GM12878 (cell line): ENCODE measurements around the gene ZDHHC7. TPM values are rescaled to one million over a fixed set of nuclear protein-coding genes. Genes with fewer than 3 reads are reported as not detected.

ENCODE experiments used
- ATAC-seq: fragments of 200-7000 bp; cut with Tn5 transposase; 3 replicates; pipeline ENCODE4 v1.9.1; 2020; ENCODE audit warnings: mild to moderate bottlenecking, moderate library complexity
- Bru-seq: library from RNA; stranded (reverse); fragments of 400-500 nt; gene quantifications from one replicate; lab custom pipeline; 2021; lab: Mats Ljungman, UMichigan
- BruChase-seq, 2 experiments: library from RNA; stranded (reverse); fragments of 400-500 nt; gene quantifications; one replicate each; lab custom pipeline; 2021; lab: Mats Ljungman, UMichigan
- BruUV-seq: library from RNA; stranded (reverse); fragments of 400-500 nt; replicated peaks from 2 replicates; lab custom pipeline; 2021; lab: Mats Ljungman, UMichigan
- CTCF ChIA-PET: fragments of 300-600 bp; sonication (Branson Sonifier 250); formaldehyde crosslinking; extraction: SDS; loops from one replicate; lab custom pipeline; 2021; ENCODE audit warnings: inconsistent platforms; lab: Yijun Ruan, JAX
- POLR2A ChIA-PET: fragments of 350-600 bp; formaldehyde crosslinking; extraction: SDS; loops from one replicate; lab custom pipeline; 2021; ENCODE audit warnings: inconsistent platforms; lab: Charles Lee
- RAD21 ChIA-PET: fragments of 300-600 bp; sonication (Branson Sonifier 250); formaldehyde crosslinking; loops from one replicate; lab custom pipeline; 2023; ENCODE audit warnings: antibody characterized with exemption; ENCODE audit not compliant: unreplicated experiment; lab: Charles Lee
- SMC1A ChIA-PET: fragments of 300-600 bp; sonication (Branson Sonifier 250); formaldehyde crosslinking; loops from one replicate; lab custom pipeline; 2023; ENCODE audit not compliant: unreplicated experiment, uncharacterized antibody; lab: Charles Lee
- DNase-seq: peaks from one replicate; pipeline ENCODE4 v3.0.0-alpha.2; 2011; ENCODE audit warnings: low read depth, low spot score
- FAIRE-seq: peaks from 3 replicates; lab custom pipeline; 2011; peaks lifted over from hg19 to GRCh38; lab: Jason Lieb, UNC
- H2AFZ ChIP-seq: 2 replicates; pipeline ENCODE4 v1.6.0; 2011; ENCODE audit warnings: low read depth, low read length, control low read depth; ENCODE audit not compliant: control insufficient read depth
- H3K27ac ChIP-seq: 2 replicates; pipeline ENCODE4 v1.5.1; 2011; ENCODE audit warnings: control low read depth; ENCODE audit not compliant: control insufficient read depth, insufficient read depth
- H3K27me3 ChIP-seq, 2 experiments: replicated peaks in 1 of 2; 2 replicates each; pipeline versions ENCODE4 v1.6.0 to v1.6.1; 2011; ENCODE audit warnings: low read length in 1 of 2; ENCODE audit not compliant: control insufficient read depth in 2 of 2, insufficient read depth in 2 of 2
- H3K36me3 ChIP-seq, 2 experiments: 2 replicates each; pipeline ENCODE4 v1.5.1; 2011; ENCODE audit warnings: low read length in 1 of 2; ENCODE audit not compliant: control insufficient read depth in 2 of 2, insufficient read depth in 2 of 2
- H3K4me1 ChIP-seq: 2 replicates; pipeline ENCODE4 v1.6.1; 2011; ENCODE audit warnings: mild to moderate bottlenecking, low read length, moderate library complexity, mixed read lengths; ENCODE audit not compliant: control insufficient read depth, insufficient read depth
- H3K4me2 ChIP-seq: 2 replicates; pipeline ENCODE4 v1.6.0; 2011; ENCODE audit warnings: control low read depth; ENCODE audit not compliant: control insufficient read depth, insufficient read depth
- H3K4me3 ChIP-seq: fragments of 200-600 bp; sonication (generic); 2 replicates; pipeline ENCODE4 v1.5.1; 2016
- H3K79me2 ChIP-seq: 2 replicates; pipeline ENCODE4 v1.6.0; 2011; ENCODE audit warnings: low read length; ENCODE audit not compliant: control insufficient read depth, insufficient read depth
- H3K9ac ChIP-seq: 2 replicates; pipeline ENCODE4 v1.8.0; 2011; ENCODE audit warnings: low read length, control low read depth, mixed read lengths; ENCODE audit not compliant: control insufficient read depth, insufficient read depth
- H3K9me3 ChIP-seq: replicated peaks from 3 replicates; pipeline ENCODE4 v1.5.1; 2011; ENCODE audit warnings: mild to moderate bottlenecking, low read length; ENCODE audit not compliant: control insufficient read depth, insufficient read depth
- H4K20me1 ChIP-seq: 2 replicates; pipeline ENCODE4 v1.6.0; 2011; ENCODE audit not compliant: control insufficient read depth, insufficient read depth
- POU2F2 ChIP-seq: IDR thresholded peaks from 3 replicates; pipeline ENCODE4 v1.6.1; 2011; ENCODE audit warnings: low read depth, mild to moderate bottlenecking, low read length, borderline replicate concordance
- SUZ12 ChIP-seq: fragments of 200-600 bp; sonication (generic); IDR thresholded peaks from one replicate; pipeline ENCODE4 v1.6.1; 2018; ENCODE audit warnings: antibody characterized with exemption, mild to moderate bottlenecking; ENCODE audit not compliant: unreplicated experiment
- WGBS: methylation state at CpG from one replicate; pipeline ENCODE4 v1.1.6; 2016; ENCODE audit warnings: low lambda C conversion rate; ENCODE audit not compliant: insufficient replicate concordance, insufficient coverage; ENCODE audit errors: missing lambda C conversion rate; 5-methylcytosine and 5-hydroxymethylcytosine counted together
- in situ Hi-C: fragments of 300-500 bp; cut with MboI; formaldehyde crosslinking; loops from 9 replicates; pipeline ENCODE4 v1.14.3; 2018; ENCODE audit warnings: mixed read lengths
- intact Hi-C: fragments of 100-400 bp; cut with micrococcal nuclease; formaldehyde crosslinking; loops from one replicate; pipeline ENCODE4 v1.14.2; 2022; ENCODE audit not compliant: unreplicated experiment
- long read RNA-seq, 2 experiments: library from polyadenylated mRNA; unstranded; transcript quantifications; one replicate each; pipeline ENCODE4 v2.0.0, GENCODE V29; 2019 to 2020
- polyA minus RNA-seq, 3 experiments: library from RNA; depleted of rRNA, polyadenylated mRNA; stranded (reverse); fragments of >200 nt; gene quantifications; 2 replicates each; pipeline ENCODE4 v1.2.3, GENCODE V29; 2011
- polyA plus RNA-seq, 11 experiments: library from polyadenylated mRNA; depleted of rRNA in 4 of 11; unstranded in 6 of 11; stranded (reverse) in 5 of 11; fragments of >200 nt; fragmentation: Nextera tagmentation in 4 of 11; fragmentation: Illumina TruSeq in 1 of 11; extraction: Ambion mirVana in 4 of 11; extraction: Trizol in 1 of 11; gene quantifications; 1 replicate in 1 of 11; 2 replicates in 10 of 11; pipeline versions ENCODE4 v1.2.1 to v1.2.3, GENCODE V29; 2011 to 2016; ENCODE audit warnings: inconsistent platforms in 2 of 11, missing spikeins in 2 of 11, low read depth in 1 of 11
- total RNA-seq, 4 experiments: library from RNA; depleted of rRNA in 3 of 4; stranded (reverse); fragments of >200 nt in 3 of 4; fragmentation: Illumina TruSeq in 1 of 4; extraction: Trizol in 1 of 4; gene quantifications; 2 replicates each; pipeline versions ENCODE4 v1.2.1 to v1.2.3, GENCODE V29; 2013 to 2021
- TF ChIP-seq, protein P1 (sequence below): fragments of 450-650 bp; IDR thresholded peaks from 2 replicates; pipeline ENCODE4 v1.6.1; 2017; ENCODE audit warnings: antibody characterized with exemption, mild to moderate bottlenecking, moderate library complexity
- TF ChIP-seq, protein P2 (sequence below): fragments of 450-650 bp; IDR thresholded peaks from 2 replicates; pipeline ENCODE4 v1.6.1; 2017; ENCODE audit warnings: mild to moderate bottlenecking, low read depth, inconsistent platforms; ENCODE audit not compliant: poor library complexity, severe bottlenecking

ZDHHC7 gene, protein sequence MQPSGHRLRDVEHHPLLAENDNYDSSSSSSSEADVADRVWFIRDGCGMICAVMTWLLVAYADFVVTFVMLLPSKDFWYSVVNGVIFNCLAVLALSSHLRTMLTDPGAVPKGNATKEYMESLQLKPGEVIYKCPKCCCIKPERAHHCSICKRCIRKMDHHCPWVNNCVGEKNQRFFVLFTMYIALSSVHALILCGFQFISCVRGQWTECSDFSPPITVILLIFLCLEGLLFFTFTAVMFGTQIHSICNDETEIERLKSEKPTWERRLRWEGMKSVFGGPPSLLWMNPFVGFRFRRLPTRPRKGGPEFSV
- 27.1 and 33.1 TPM in 2 replicates for total RNA-seq (2013; cell fraction: nucleolus; rRNA removed)
- total RNA-seq (2014; rRNA removed): 21.7 and 26.0 TPM in 2 replicates
- 17.9 and 18.8 TPM in 2 replicates for total RNA-seq (2014; rRNA removed; fragmentation: Illumina TruSeq; extraction: Trizol)
- 23.3 and 23.8 TPM in 2 replicates for total RNA-seq (2021)
- polyA plus RNA-seq (2011; ENCODE audit: low read depth): 13.8 TPM
- 12.6 and 19.4 TPM in 2 replicates for polyA plus RNA-seq (2011; rRNA removed)
- polyA plus RNA-seq (2011; cell fraction: cytosol; rRNA removed): 33.2 and 37.3 TPM in 2 replicates
- polyA plus RNA-seq (2011; cell fraction: nucleus; rRNA removed): 26.3 and 37.5 TPM in 2 replicates
- 18.0 and 19.3 TPM in 2 replicates for polyA plus RNA-seq (2012)
- polyA plus RNA-seq (2014; fragmentation: Illumina TruSeq; extraction: Trizol): 25.4 and 29.0 TPM in 2 replicates
- polyA plus RNA-seq (2014; fragmentation: Nextera tagmentation; extraction: Ambion mirVana): 1 to 10 TPM in 1 of 2 experiments, under 1 TPM in 1; 0.87 to 2.8 TPM
- 21.4 and 22.3 TPM in 2 replicates for polyA plus RNA-seq (2014; rRNA removed)
- 10 to 100 TPM; 12.9 to 20.7 TPM for polyA plus RNA-seq (2016; fragmentation: Nextera tagmentation; extraction: Ambion mirVana)
- 11.7 and 18.3 TPM in 2 replicates for polyA minus RNA-seq (2011; rRNA and poly(A)+ RNA removed)
- 6.9 and 10.5 TPM in 2 replicates for polyA minus RNA-seq (2011; cell fraction: cytosol; rRNA and poly(A)+ RNA removed)
- 6.6 and 9.9 TPM in 2 replicates for polyA minus RNA-seq (2011; cell fraction: nucleus; rRNA and poly(A)+ RNA removed)
- percentile 78 among the genes with signal in this experiment for Bru-seq, nascent RNA
- percentile 83 among the genes with signal in this experiment for BruChase-seq, experiment 1, labeled RNA remaining after a 6-hour chase
- percentile 85 among the genes with signal in this experiment for BruChase-seq, experiment 2, labeled RNA remaining after a 2-hour chase
- long read RNA-seq, experiment 1, transcript ZDHHC7-201 (8 exons, 3,442 nt): major isoform, 8 of 9 reads
- long read RNA-seq, experiment 1, partial matches to known transcripts: 0 of 9 reads
- long read RNA-seq, experiment 1, other reads (novel, unspliced or antisense): 1 of 9 reads
- long read RNA-seq, experiment 2, partial matches to known transcripts: 8 of 18 reads
- long read RNA-seq, experiment 2, other reads (novel, unspliced or antisense): 8 of 18 reads

DNA sequence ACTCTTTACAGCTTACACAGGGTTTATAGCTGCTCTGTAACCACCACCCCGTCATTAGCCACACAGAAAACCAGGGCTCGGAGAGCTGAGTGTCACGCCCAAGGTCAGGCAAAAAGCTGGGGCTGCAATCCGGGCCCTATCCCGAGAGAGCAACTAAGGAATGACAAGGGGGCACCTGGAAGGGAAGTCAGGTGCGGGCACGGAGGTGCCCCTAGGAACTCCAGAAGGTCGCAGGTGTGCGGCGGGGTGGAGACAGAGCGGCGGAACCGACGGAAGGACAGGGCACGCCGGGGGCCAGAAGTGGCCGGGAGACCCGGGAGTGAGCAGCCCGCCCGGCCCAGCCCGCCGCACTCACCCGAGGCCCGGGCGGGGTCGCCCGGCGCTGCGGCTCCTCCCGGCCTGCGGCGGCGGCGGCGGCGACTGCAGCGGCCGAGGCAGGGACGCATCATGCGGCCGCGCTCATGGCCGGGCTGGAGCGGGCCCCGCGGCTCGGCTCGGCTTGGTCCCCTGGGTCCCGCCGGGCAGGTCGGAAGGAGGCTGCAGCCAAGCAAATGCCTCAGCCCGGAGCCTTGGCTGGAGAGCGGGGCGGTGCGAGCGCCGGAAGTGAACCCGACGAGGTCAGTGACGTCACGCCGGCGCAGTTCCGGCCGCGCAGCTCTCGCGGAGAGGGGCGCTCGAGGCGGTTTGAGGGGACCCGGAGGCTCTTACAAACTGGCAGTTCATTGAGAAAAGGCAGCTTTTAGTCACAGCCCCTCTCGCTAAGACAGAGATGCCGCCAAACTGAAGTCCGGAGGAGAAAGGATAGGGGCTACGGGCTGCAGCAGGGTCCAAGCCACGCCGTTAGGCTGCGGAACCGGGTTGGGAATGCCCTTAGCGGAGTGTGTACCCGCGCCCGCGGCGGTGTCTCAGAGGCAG, at the start of gene ZDHHC7:
Gene ZDHHC7 (minus strand): TSS at position 605 of the 915 bp plus-strand sequence. CDS start 20,917 bp downstream, outside the sequence.
- SMC1A ChIA-PET: interaction anchor here (1.4 to 3.0 kb wide), 5 partner anchors 9 to 76 kb away, joined by 3 to 14 read pairs (median 4); partner anchors contain the start of gene KIAA0513
- in situ Hi-C loops (no loop called here), intact Hi-C loops (loop anchor here (5.0 kb wide), 1 partner anchor 76 kb away; no protein-coding TSS in a partner anchor)
- Histone ChIP-seq H3K4me1 (peaks cover 5% of the 10 kb centered on the region; the same call in 1 of the 2 replicates), H3K4me3 (peak within 1 kb of the TSS; percentile 90), H3K27me3 (no peaks in the 10 kb centered on the region), H3K79me2 (peaks cover 39% of the 10 kb centered on the region), H4K20me1 (no peaks in the 10 kb centered on the region; the same call in 1 of the 2 replicates), H3K9me3 (no peaks in the 10 kb centered on the region), H3K36me3 (no peaks in the 10 kb centered on the region), H3K4me2 (peak within 1 kb of the TSS; percentile 85), H3K9ac (peak within 1 kb of the TSS; percentile 96), H2AFZ (peak within 1 kb of the TSS; percentile 93), H3K27ac (peak within 1 kb of the TSS; percentile 95)
- RAD21 ChIA-PET: interaction anchor here (0.7 to 1.8 kb wide), 5 partner anchors 10 to 266 kb away, joined by 3 to 7 read pairs (median 3); partner anchors contain the start of gene KIAA0513
- CTCF ChIA-PET: interaction anchor here (0.6 to 3.1 kb wide), 8 partner anchors 14 to 339 kb away, joined by 3 to 22 read pairs (median 4); partner anchors contain the start of gene KIAA0513
- DNase-seq (peak; percentile 45), FAIRE-seq (no peak), ATAC-seq (peak; percentile 93)
- POLR2A ChIA-PET: interaction anchor here (0.6 to 2.9 kb wide), 6 partner anchors 9 to 103 kb away, joined by 3 to 21 read pairs (median 3); partner anchors contain the start of gene KIAA0513
- BruUV-seq: no TSS peak
- under 1% methylated on average over 69 of the region's 86 CpGs for WGBS
- no peak for TF ChIP-seq SUZ12
- TF ChIP-seq, protein P1, sequence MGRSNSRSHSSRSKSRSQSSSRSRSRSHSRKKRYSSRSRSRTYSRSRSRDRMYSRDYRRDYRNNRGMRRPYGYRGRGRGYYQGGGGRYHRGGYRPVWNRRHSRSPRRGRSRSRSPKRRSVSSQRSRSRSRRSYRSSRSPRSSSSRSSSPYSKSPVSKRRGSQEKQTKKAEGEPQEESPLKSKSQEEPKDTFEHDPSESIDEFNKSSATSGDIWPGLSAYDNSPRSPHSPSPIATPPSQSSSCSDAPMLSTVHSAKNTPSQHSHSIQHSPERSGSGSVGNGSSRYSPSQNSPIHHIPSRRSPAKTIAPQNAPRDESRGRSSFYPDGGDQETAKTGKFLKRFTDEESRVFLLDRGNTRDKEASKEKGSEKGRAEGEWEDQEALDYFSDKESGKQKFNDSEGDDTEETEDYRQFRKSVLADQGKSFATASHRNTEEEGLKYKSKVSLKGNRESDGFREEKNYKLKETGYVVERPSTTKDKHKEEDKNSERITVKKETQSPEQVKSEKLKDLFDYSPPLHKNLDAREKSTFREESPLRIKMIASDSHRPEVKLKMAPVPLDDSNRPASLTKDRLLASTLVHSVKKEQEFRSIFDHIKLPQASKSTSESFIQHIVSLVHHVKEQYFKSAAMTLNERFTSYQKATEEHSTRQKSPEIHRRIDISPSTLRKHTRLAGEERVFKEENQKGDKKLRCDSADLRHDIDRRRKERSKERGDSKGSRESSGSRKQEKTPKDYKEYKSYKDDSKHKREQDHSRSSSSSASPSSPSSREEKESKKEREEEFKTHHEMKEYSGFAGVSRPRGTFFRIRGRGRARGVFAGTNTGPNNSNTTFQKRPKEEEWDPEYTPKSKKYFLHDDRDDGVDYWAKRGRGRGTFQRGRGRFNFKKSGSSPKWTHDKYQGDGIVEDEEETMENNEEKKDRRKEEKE: no peak
- TF ChIP-seq, protein P2, sequence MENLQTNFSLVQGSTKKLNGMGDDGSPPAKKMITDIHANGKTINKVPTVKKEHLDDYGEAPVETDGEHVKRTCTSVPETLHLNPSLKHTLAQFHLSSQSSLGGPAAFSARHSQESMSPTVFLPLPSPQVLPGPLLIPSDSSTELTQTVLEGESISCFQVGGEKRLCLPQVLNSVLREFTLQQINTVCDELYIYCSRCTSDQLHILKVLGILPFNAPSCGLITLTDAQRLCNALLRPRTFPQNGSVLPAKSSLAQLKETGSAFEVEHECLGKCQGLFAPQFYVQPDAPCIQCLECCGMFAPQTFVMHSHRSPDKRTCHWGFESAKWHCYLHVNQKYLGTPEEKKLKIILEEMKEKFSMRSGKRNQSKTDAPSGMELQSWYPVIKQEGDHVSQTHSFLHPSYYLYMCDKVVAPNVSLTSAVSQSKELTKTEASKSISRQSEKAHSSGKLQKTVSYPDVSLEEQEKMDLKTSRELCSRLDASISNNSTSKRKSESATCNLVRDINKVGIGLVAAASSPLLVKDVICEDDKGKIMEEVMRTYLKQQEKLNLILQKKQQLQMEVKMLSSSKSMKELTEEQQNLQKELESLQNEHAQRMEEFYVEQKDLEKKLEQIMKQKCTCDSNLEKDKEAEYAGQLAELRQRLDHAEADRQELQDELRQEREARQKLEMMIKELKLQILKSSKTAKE: peak; percentile 23
- no peak; the same call in 2 of the 3 replicates for TF ChIP-seq POU2F2
